Heart left ventricle (tissue), 13 donors: ENCODE data around the gene IMMP2L.
"Not testable (repeated sequence)": the region's sequence is repeated elsewhere in the genome, so short reads cannot be mapped to it uniquely, and the experiment has no call there.

Source experiments
- CTCF ChIP-seq, 12 donors: fragments of 200-600 bp; sonication (generic) in 4 of 12; IDR thresholded peaks; one replicate each; pipeline versions ENCODE4 v1.5.0 to v1.8.0; 2018 to 2022; ENCODE audit warnings: antibody characterized with exemption in 12 of 12, mild to moderate bottlenecking in 5 of 12
- POLR2A ChIP-seq, 2 donors: fragments of 450-650 bp; IDR thresholded peaks; one replicate each; pipeline ENCODE4 v1.6.1; 2017; ENCODE audit warnings: antibody characterized with exemption in 2 of 2, mild to moderate bottlenecking in 2 of 2, moderate library complexity in 2 of 2
- donor health status: ischemic (EF 13 %, LVEDD 7.1; RV severe dilation, severe dysfunction).
- donor health status: DM: no; HTN: yes; CAD: no.
- donor health status: DM: no; HTN: no; CAD: no.
- donor health status: ischemic (EF 25% LVEDD 6.9; RV normal size, moderate dysfunction).
- donor health status: ischemic (EF 25% LVEDD 5.7; RV mildly dilated, moderate dysfunction).
- donor health status: ischemic (EF 35%, LVEDD 5.7; RV mildly dilated, moderate dysfunction).
- donor health status: nonischemic (EF 11% LVEDD 7.7; RV severe dilation, severe dysfunction).
- donor health status: DM: yes; HTN: yes; CAD: no.
- donor health status: PGD.
- donor health status: ischemic (EF 29% LVEDD 5.4; RV normal size, mild dysfunction).
- donor health status: nonischemic (EF 23%, LVEDD 6.1; RV moderate dilation, normal function).

GRCh38 chr7:111465774-111466173, 96.5 kb downstream of the IMMP2L start:
- not testable (repeated sequence) for TF ChIP-seq POLR2A, CTCF (IDR thresholded peaks at IDR 0.05)
